Liver (tissue), 5 donors: ENCODE data around the gene MAST2. TPM values are rescaled to one million over a fixed set of nuclear protein-coding genes. Genes with fewer than 3 reads are reported as not detected.

Experiments
- GABPA ChIP-seq, 2 donors: IDR thresholded peaks in 1 of 2; conservative IDR thresholded peaks in 1 of 2; 2 replicates each; pipeline ENCODE4 v1.6.1; 2016; ENCODE audit warnings: antibody characterized with exemption in 2 of 2, mild to moderate bottlenecking in 1 of 2, moderate library complexity in 1 of 2
- polyA plus RNA-seq, 2 donors: library from polyadenylated mRNA; stranded (reverse) in 1 of 2; unstranded in 1 of 2; fragments of 200-250 nt in 1 of 2; fragments of >200 nt in 1 of 2; fragmentation: Nextera tagmentation in 1 of 2; extraction: Ambion mirVana in 1 of 2; gene quantifications; one replicate each; pipeline versions ENCODE4 v1.2.1 to v1.2.3, GENCODE V29; 2013 to 2015
- total RNA-seq, 2 donors: library from RNA; depleted of rRNA; stranded (reverse); fragments of >200 nt; gene quantifications; one replicate each; pipeline ENCODE4 v1.2.3, GENCODE V29; 2014
- donor health status: healthy.
- donor health status: healthy.
- donor health status: healthy.

MAST2 gene
- total and polyA plus RNA-seq, 4 donors, result 4.8 to 9.6 (median 5.7) TPM

- TF ChIP-seq GABPA (IDR thresholded peaks at IDR 0.05 in 1 of 2, conservative IDR thresholded peaks at IDR 0.05 in 1 of 2), result no peak
Measured at GRCh38 chr1:46084553-46085451, 281.4 kb downstream of the MAST2 start (continued).

Other genes with a start within 250 kb of the MAST2 start
- 10 to 100 TPM; 44.4 to 74.9 TPM for gene NASP, start 219.6 kb upstream of the MAST2 start, total RNA-seq
- 10 to 100 TPM; 24.9 to 34.9 TPM for gene NASP, start 219.6 kb upstream of the MAST2 start, polyA plus RNA-seq
- gene CCDC17, start 179.6 kb upstream of the MAST2 start, total RNA-seq, result 1 to 10 TPM in 1 of 2 donors, under 1 TPM in 1; 0.89 to 6.4 TPM
- gene CCDC17, start 179.6 kb upstream of the MAST2 start, polyA plus RNA-seq, result under 1 TPM; 0.30 to 0.57 TPM
- gene GPBP1L1, start 117.1 kb upstream of the MAST2 start, total RNA-seq, result 10 to 100 TPM; 66.9 to 86.7 TPM
- 10 to 100 TPM; 24.8 to 40.1 TPM for gene GPBP1L1, start 117.1 kb upstream of the MAST2 start, polyA plus RNA-seq
- gene TMEM69, start 115.4 kb upstream of the MAST2 start, total RNA-seq, result 10 to 100 TPM in 1 of 2 donors, 1 to 10 TPM in 1; 8.0 to 12.1 TPM
- gene TMEM69, start 115.4 kb upstream of the MAST2 start, polyA plus RNA-seq, result 10 to 100 TPM; 12.0 to 13.0 TPM
- 1 to 10 TPM; 5.9 to 6.7 TPM for gene IPP, start 53.0 kb upstream of the MAST2 start, total RNA-seq
- gene IPP, start 53.0 kb upstream of the MAST2 start, polyA plus RNA-seq, result 1 to 10 TPM; 2.7 to 5.2 TPM